ENCODE measurements around the gene C1QTNF6. TPM values are rescaled to one million over a fixed set of nuclear protein-coding genes. Genes with fewer than 3 reads are reported as not detected.
A peak's percentile ranks its signal among the peaks of the same experiment; 100 is the strongest.

Gene C1QTNF6
- total RNA-seq, 1 experiment from 2014 or later, result 85.9 TPM

GRCh38 chr22:37226087-37226486, 38.0 kb upstream of the C1QTNF6 start:
- no TSS peak for BruUV-seq (replicated peaks)
- no peak overlapping the region for H3K4me2 ChIP-seq
- intact Hi-C loops (cut with micrococcal nuclease; ENCODE audit: unreplicated experiment), result no loop called here
- no peak for DNase-seq
- H3K4me3 ChIP-seq, result no peak overlapping the region
- no peaks in the 10 kb centered on the region for H3K9me2 ChIP-seq (ENCODE audit: insufficient read depth)
- ChIA-PET POLR2A (ENCODE audit: unreplicated experiment) (interaction anchor here (0.5 to 0.6 kb wide), 2 partner anchors 18 to 812 kb away, joined by 3 to 4 read pairs; no protein-coding TSS in a partner anchor), CTCF (interaction anchor here (1.5 kb wide), 1 partner anchor 282 kb away, joined by 3 read pairs; no protein-coding TSS in a partner anchor)
- H3K27me3 ChIP-seq (ENCODE audit: insufficient read depth, low read depth), result no peaks in the 10 kb centered on the region
- no peak overlapping the region for H3K27ac ChIP-seq
- H3K9me3 ChIP-seq (ENCODE audit: insufficient read depth, low read depth), result no peaks in the 10 kb centered on the region; the same call in 1 of the 2 replicates
- no peaks in the 10 kb centered on the region for H3K79me2 ChIP-seq (ENCODE audit: low read depth)
- H2AFZ ChIP-seq, result no peak overlapping the region
- peaks cover 43% of the 10 kb centered on the region for H3F3A ChIP-seq (ENCODE audit: insufficient read depth, low read depth)
- TF ChIP-seq EZH2 (IDR thresholded peaks at IDR 0.05; ENCODE audit: low read depth), result no peak
- no peak for TF ChIP-seq CTCF (conservative IDR thresholded peaks at IDR 0.05)
- H3K4me1 ChIP-seq (replicated peaks; ENCODE audit: insufficient read depth), result peaks cover 33% of the 10 kb centered on the region
- no peaks in the 10 kb centered on the region for H4K20me1 ChIP-seq (ENCODE audit: insufficient read depth)
- no peaks in the 10 kb centered on the region for H3K36me3 ChIP-seq (ENCODE audit: low read depth)

GRCh38 chr22:37225481-37225880, 37.4 kb upstream of the C1QTNF6 start:
- Histone ChIP-seq H3K9me2 (ENCODE audit: insufficient read depth) (no peaks in the 10 kb centered on the region), H4K20me1 (ENCODE audit: insufficient read depth) (no peaks in the 10 kb centered on the region), H3K9me3 (ENCODE audit: insufficient read depth, low read depth) (no peaks in the 10 kb centered on the region; the same call in 1 of the 2 replicates), H3K27ac (no peak overlapping the region), H3K4me1 (replicated peaks; ENCODE audit: insufficient read depth) (peaks cover 27% of the 10 kb centered on the region), H2AFZ (no peak overlapping the region), H3K79me2 (ENCODE audit: low read depth) (no peaks in the 10 kb centered on the region), H3K36me3 (ENCODE audit: low read depth) (no peaks in the 10 kb centered on the region), H3K4me3 (no peak overlapping the region), H3K4me2 (no peak overlapping the region), H3K27me3 (ENCODE audit: insufficient read depth, low read depth) (no peaks in the 10 kb centered on the region), H3F3A (ENCODE audit: insufficient read depth, low read depth) (peaks cover 37% of the 10 kb centered on the region)
- intact Hi-C loops (cut with micrococcal nuclease; ENCODE audit: unreplicated experiment), result no loop called here
- ChIA-PET CTCF (interaction anchor here (0.7 to 1.5 kb wide), 2 partner anchors 283 to 1633 kb away, joined by 3 read pairs; no protein-coding TSS in a partner anchor), POLR2A (ENCODE audit: unreplicated experiment) (interaction anchor here (0.6 kb wide), 1 partner anchor 813 kb away, joined by 3 read pairs; no protein-coding TSS in a partner anchor)
- BruUV-seq (replicated peaks), result no TSS peak
- TF ChIP-seq EZH2 (IDR thresholded peaks at IDR 0.05; ENCODE audit: low read depth) (no peak), CTCF (conservative IDR thresholded peaks at IDR 0.05) (peak; percentile 41; the same call in 1 of the 2 replicates)
- DNase-seq, result no peak

GRCh38 chr22:37224757-37225420, 36.8 kb upstream of the C1QTNF6 start:
- TF ChIP-seq CTCF (conservative IDR thresholded peaks at IDR 0.05), result no peak
- no peak for TF ChIP-seq EZH2 (IDR thresholded peaks at IDR 0.05; ENCODE audit: low read depth)
- no peaks in the 10 kb centered on the region for H3K36me3 ChIP-seq (ENCODE audit: low read depth)
- no peak overlapping the region for H3K4me2 ChIP-seq
- peaks cover 33% of the 10 kb centered on the region for H3F3A ChIP-seq (ENCODE audit: insufficient read depth, low read depth)
- ChIA-PET CTCF (interaction anchor here (0.7 to 1.5 kb wide), 2 partner anchors 284 to 1632 kb away, joined by 3 read pairs; no protein-coding TSS in a partner anchor), POLR2A (ENCODE audit: unreplicated experiment) (no interaction called here)
- no peaks in the 10 kb centered on the region; the same call in 1 of the 2 replicates for H3K9me3 ChIP-seq (ENCODE audit: insufficient read depth, low read depth)
- no TSS peak for BruUV-seq (replicated peaks)
- no peak overlapping the region for H2AFZ ChIP-seq
- no peak overlapping the region for H3K27ac ChIP-seq
- no peaks in the 10 kb centered on the region for H4K20me1 ChIP-seq (ENCODE audit: insufficient read depth)
- DNase-seq, result no peak
- intact Hi-C loops (cut with micrococcal nuclease; ENCODE audit: unreplicated experiment), result no loop called here
- H3K4me3 ChIP-seq, result no peak overlapping the region
- H3K27me3 ChIP-seq (ENCODE audit: insufficient read depth, low read depth), result no peaks in the 10 kb centered on the region
- peaks cover 21% of the 10 kb centered on the region for H3K4me1 ChIP-seq (replicated peaks; ENCODE audit: insufficient read depth)
- H3K79me2 ChIP-seq (ENCODE audit: low read depth), result no peaks in the 10 kb centered on the region
- no peaks in the 10 kb centered on the region for H3K9me2 ChIP-seq (ENCODE audit: insufficient read depth)

All from PC-9 (cell line).